Muscle layer of colon (tissue), 2 donors: ENCODE data around the gene APLP2.

Experiments used
- H3K27ac ChIP-seq: one replicate; pipeline ENCODE4 v1.7.0; 2013; ENCODE audit warnings: low read depth, mild to moderate bottlenecking, low read length, moderate library complexity
- H3K27me3 ChIP-seq, 2 donors: one replicate each; pipeline ENCODE4 v1.7.0; 2013; ENCODE audit warnings: low read length in 2 of 2, mild to moderate bottlenecking in 2 of 2; ENCODE audit not compliant: insufficient read depth in 2 of 2, control insufficient read depth in 1 of 2
- H3K36me3 ChIP-seq: one replicate; pipeline ENCODE4 v1.7.0; 2013; ENCODE audit warnings: mild to moderate bottlenecking, low read length; ENCODE audit not compliant: insufficient read depth
- H3K4me1 ChIP-seq: one replicate; pipeline ENCODE4 v1.7.0; 2013; ENCODE audit warnings: mild to moderate bottlenecking, low read length; ENCODE audit not compliant: insufficient read depth
- H3K4me3 ChIP-seq, 2 donors: one replicate each; pipeline ENCODE4 v1.7.0; 2013; ENCODE audit warnings: low read length in 2 of 2, low read depth in 1 of 2, mild to moderate bottlenecking in 1 of 2, moderate library complexity in 1 of 2
- H3K9ac ChIP-seq: one replicate; pipeline ENCODE4 v1.7.0; 2013; ENCODE audit warnings: low read length
- H3K9me3 ChIP-seq: one replicate; pipeline ENCODE4 v1.7.0; 2013; ENCODE audit warnings: mild to moderate bottlenecking, low read length
- donor health status: abdominal sarcoma.
- donor health status: Adenocarcinoma of cecum.

APLP2 gene

GRCh38 chr11:130136107-130136506, 66.4 kb downstream of the APLP2 start:
- peaks cover 65% of the 10 kb centered on the region for H3K36me3 ChIP-seq
- no peak overlapping the region for H3K27ac ChIP-seq
- H3K9me3 ChIP-seq, result no peaks in the 10 kb centered on the region
- no peak overlapping the region for H3K4me3 ChIP-seq
- H3K9ac ChIP-seq, result no peak overlapping the region
- no peaks in the 10 kb centered on the region for H3K4me1 ChIP-seq
- H3K27me3 ChIP-seq, result no peaks in the 10 kb centered on the region

GRCh38 chr11:130137999-130138398, 68.3 kb downstream of the APLP2 start:
- H3K4me3 ChIP-seq, result no peak overlapping the region
- H3K9me3 ChIP-seq, result no peaks in the 10 kb centered on the region
- H3K27ac ChIP-seq, result no peak overlapping the region
- H3K27me3 ChIP-seq, result no peaks in the 10 kb centered on the region
- no peak overlapping the region for H3K9ac ChIP-seq
- no peaks in the 10 kb centered on the region for H3K4me1 ChIP-seq
- peaks cover 70% of the 10 kb centered on the region for H3K36me3 ChIP-seq

- H3K9ac ChIP-seq, result no peak overlapping the region
- no peak overlapping the region for H3K4me3 ChIP-seq
- no peaks in the 10 kb centered on the region for H3K9me3 ChIP-seq
- no peak overlapping the region for H3K27ac ChIP-seq
- H3K27me3 ChIP-seq, result no peaks in the 10 kb centered on the region
- H3K4me1 ChIP-seq, result peaks cover 8% of the 10 kb centered on the region
- peaks cover 67% of the 10 kb centered on the region for H3K36me3 ChIP-seq
Measured at GRCh38 chr11:130139401-130139800, 69.7 kb downstream of the APLP2 start.

GRCh38 chr11:130141561-130142341, 72.1 kb downstream of the APLP2 start:
- Histone ChIP-seq H3K9me3 (no peaks in the 10 kb centered on the region), H3K9ac (no peak overlapping the region), H3K27me3 (no peaks in the 10 kb centered on the region), H3K4me1 (peaks cover 8% of the 10 kb centered on the region), H3K4me3 (no peak overlapping the region), H3K36me3 (peaks cover 51% of the 10 kb centered on the region), H3K27ac (no peak overlapping the region)

- Histone ChIP-seq H3K4me3 (no peak overlapping the region), H3K27me3 (no peaks in the 10 kb centered on the region), H3K4me1 (peaks cover 8% of the 10 kb centered on the region), H3K9ac (no peak overlapping the region), H3K9me3 (no peaks in the 10 kb centered on the region), H3K36me3 (peaks cover 41% of the 10 kb centered on the region), H3K27ac (no peak overlapping the region)
Measured at GRCh38 chr11:130144141-130144540, 74.4 kb downstream of the APLP2 start.

GRCh38 chr11:130144861-130145281, 75.2 kb downstream of the APLP2 start:
- H3K27ac ChIP-seq, result no peak overlapping the region
- H3K4me1 ChIP-seq, result peaks cover 8% of the 10 kb centered on the region
- H3K9ac ChIP-seq, result no peak overlapping the region
- peaks cover 41% of the 10 kb centered on the region for H3K36me3 ChIP-seq
- H3K9me3 ChIP-seq, result no peaks in the 10 kb centered on the region
- no peak overlapping the region for H3K4me3 ChIP-seq
- H3K27me3 ChIP-seq, result no peaks in the 10 kb centered on the region

- H3K36me3 ChIP-seq, result peaks cover 36% of the 10 kb centered on the region
- H3K4me1 ChIP-seq, result peaks cover 8% of the 10 kb centered on the region
- no peaks in the 10 kb centered on the region for H3K9me3 ChIP-seq
- no peaks in the 10 kb centered on the region for H3K27me3 ChIP-seq
- no peak overlapping the region for H3K27ac ChIP-seq
- no peak overlapping the region for H3K9ac ChIP-seq
- H3K4me3 ChIP-seq, result no peak overlapping the region
Measured at GRCh38 chr11:130145311-130145812, 75.7 kb downstream of the APLP2 start.

GRCh38 chr11:130145975-130146776, 76.5 kb downstream of the APLP2 start:
- peaks cover 34% of the 10 kb centered on the region for H3K36me3 ChIP-seq
- H3K4me1 ChIP-seq, result peaks cover 8% of the 10 kb centered on the region
- no peaks in the 10 kb centered on the region for H3K9me3 ChIP-seq

GRCh38 chr11:130146796-130147195, 77.1 kb downstream of the APLP2 start:
- H3K4me3 ChIP-seq, result no peak overlapping the region

More at GRCh38 chr11:130145975-130146776, 76.5 kb downstream of the APLP2 start:
- Histone ChIP-seq H3K27me3 (no peaks in the 10 kb centered on the region), H3K9ac (no peak overlapping the region), H3K4me3 (no peak overlapping the region), H3K27ac (no peak overlapping the region)

GRCh38 chr11:130148796-130149326, 79.2 kb downstream of the APLP2 start:
- Histone ChIP-seq H3K4me1 (peaks cover 6% of the 10 kb centered on the region), H3K27ac (no peak overlapping the region), H3K27me3 (no peaks in the 10 kb centered on the region), H3K36me3 (peaks cover 10% of the 10 kb centered on the region), H3K9ac (no peak overlapping the region), H3K9me3 (no peaks in the 10 kb centered on the region), H3K4me3 (no peak overlapping the region)

More at GRCh38 chr11:130146796-130147195, 77.1 kb downstream of the APLP2 start:
- H3K27ac ChIP-seq, result no peak overlapping the region
- no peak overlapping the region for H3K9ac ChIP-seq
- no peaks in the 10 kb centered on the region for H3K9me3 ChIP-seq
- peaks cover 28% of the 10 kb centered on the region for H3K36me3 ChIP-seq
- no peaks in the 10 kb centered on the region for H3K27me3 ChIP-seq
- H3K4me1 ChIP-seq, result peaks cover 8% of the 10 kb centered on the region

GRCh38 chr11:130150790-130151189, 81.1 kb downstream of the APLP2 start:
- H3K9ac ChIP-seq, result no peak overlapping the region

More at GRCh38 chr11:130150790-130151189, 81.1 kb downstream of the APLP2 start:
- Histone ChIP-seq H3K9me3 (no peaks in the 10 kb centered on the region), H3K27ac (no peak overlapping the region), H3K36me3 (no peaks in the 10 kb centered on the region), H3K4me1 (no peaks in the 10 kb centered on the region), H3K27me3 (no peaks in the 10 kb centered on the region), H3K4me3 (no peak overlapping the region)
